ENCODE results near the gene B3GNT2.

Gene B3GNT2

GRCh38 chr2:62234755-62235655 lies 39.1 kb downstream of the B3GNT2 start:
- DNase-seq (ENCODE audit: low read depth): no peak
- no peak overlapping the region for H3K4me3 ChIP-seq (ENCODE audit: low read depth, low read length)
- TF ChIP-seq, protein P1, sequence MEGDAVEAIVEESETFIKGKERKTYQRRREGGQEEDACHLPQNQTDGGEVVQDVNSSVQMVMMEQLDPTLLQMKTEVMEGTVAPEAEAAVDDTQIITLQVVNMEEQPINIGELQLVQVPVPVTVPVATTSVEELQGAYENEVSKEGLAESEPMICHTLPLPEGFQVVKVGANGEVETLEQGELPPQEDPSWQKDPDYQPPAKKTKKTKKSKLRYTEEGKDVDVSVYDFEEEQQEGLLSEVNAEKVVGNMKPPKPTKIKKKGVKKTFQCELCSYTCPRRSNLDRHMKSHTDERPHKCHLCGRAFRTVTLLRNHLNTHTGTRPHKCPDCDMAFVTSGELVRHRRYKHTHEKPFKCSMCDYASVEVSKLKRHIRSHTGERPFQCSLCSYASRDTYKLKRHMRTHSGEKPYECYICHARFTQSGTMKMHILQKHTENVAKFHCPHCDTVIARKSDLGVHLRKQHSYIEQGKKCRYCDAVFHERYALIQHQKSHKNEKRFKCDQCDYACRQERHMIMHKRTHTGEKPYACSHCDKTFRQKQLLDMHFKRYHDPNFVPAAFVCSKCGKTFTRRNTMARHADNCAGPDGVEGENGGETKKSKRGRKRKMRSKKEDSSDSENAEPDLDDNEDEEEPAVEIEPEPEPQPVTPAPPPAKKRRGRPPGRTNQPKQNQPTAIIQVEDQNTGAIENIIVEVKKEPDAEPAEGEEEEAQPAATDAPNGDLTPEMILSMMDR (conservative IDR thresholded peaks at IDR 0.05; ENCODE audit: low read depth, low read length): no peak

DNA sequence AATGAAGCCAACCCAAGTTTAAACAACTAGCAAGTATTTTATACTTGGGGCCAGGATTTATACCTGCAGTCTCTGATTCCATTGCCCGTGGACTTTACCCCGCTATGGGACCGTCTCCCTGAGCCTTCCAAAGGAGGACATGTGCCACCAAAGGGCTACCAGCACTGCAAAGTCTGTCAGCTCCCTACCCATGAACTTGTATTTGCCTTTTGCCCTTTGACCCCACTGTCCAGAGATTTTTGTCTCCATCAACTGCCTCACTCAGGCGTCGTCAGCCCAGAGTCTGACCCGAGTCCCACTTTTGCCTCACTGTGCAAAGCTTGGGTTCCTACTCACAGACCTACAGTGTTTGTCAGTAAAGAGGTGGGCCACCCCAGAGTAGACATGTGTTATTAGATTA lies 40.6 kb downstream of the B3GNT2 start:
- DNase-seq (ENCODE audit: low read depth): no peak
- no peak overlapping the region for H3K4me3 ChIP-seq (ENCODE audit: low read depth, low read length)
- TF ChIP-seq, protein P1 (conservative IDR thresholded peaks at IDR 0.05; ENCODE audit: low read depth, low read length): no peak

DNA sequence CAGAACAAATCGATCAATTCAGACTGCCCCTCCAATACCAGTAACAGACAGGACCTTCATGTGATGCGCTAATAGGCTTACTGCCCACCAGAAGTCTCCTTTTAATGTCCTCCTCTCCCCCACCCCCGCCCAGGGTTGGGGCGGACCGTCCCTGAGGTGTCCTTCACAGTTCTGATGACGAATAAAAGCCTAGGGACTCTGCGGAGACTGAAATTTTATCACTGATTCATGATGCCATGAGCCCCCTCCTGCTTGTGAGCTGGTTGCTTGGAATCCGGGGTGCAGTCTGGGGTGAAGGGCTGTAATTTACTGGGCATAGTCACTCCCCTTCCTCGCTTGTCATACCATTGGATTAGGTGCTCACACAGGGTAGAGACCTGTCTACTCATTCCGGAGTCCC lies 42.3 kb downstream of the B3GNT2 start:
- no peak overlapping the region for H3K4me3 ChIP-seq (ENCODE audit: low read depth, low read length)
- DNase-seq (ENCODE audit: low read depth): no peak
- TF ChIP-seq, protein P1 (conservative IDR thresholded peaks at IDR 0.05; ENCODE audit: low read depth, low read length): no peak

DNA sequence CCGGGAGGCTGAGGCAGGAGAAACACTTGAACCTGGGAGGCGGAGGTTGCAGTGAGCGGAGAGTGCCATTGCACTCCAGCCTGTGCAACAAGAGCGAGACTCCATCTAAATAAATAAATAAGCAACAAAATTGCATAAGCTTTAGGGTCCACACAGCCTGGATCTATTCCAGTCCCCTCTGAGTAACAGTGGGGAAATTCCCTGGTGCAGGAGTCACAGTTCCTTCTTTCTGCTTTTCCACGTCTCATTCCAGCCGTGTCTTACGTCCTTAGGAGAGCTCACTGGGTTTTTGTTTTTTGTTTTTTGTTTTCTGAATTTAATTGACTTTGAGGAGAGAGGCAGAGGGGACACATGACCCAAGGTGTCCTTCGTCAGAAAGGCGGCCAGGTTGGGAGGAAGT lies 44.6 kb downstream of the B3GNT2 start:
- TF ChIP-seq, protein P1 (conservative IDR thresholded peaks at IDR 0.05; ENCODE audit: low read depth, low read length): no peak

DNA sequence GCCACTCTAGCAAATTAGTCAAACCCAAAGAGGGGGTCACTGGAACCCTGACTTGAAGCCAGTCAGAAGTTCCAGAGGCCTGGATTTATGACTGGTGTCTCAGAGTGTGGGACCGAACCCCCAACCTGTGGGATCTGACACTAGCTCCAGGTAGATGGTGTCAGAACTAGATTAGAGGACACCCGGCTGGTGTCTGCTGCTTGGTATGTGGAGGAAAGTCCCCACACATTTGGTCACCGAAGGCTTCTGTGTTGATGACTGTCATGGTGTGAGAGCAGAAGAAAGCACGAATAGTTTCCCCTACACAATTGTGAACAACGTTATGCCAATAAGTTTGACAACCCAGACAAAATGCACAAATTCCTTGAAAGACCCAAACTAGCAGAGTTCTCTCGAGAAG lies 48.1 kb downstream of the B3GNT2 start:
- H3K4me3 ChIP-seq (ENCODE audit: low read depth, low read length): no peak overlapping the region
- TF ChIP-seq, protein P1 (conservative IDR thresholded peaks at IDR 0.05; ENCODE audit: low read depth, low read length): no peak
- DNase-seq (ENCODE audit: low read depth): no peak

More for the DNA sequence above, 44.6 kb downstream of the B3GNT2 start:
- DNase-seq (ENCODE audit: low read depth): no peak
- H3K4me3 ChIP-seq (ENCODE audit: low read depth, low read length): no peak overlapping the region

GRCh38 chr2:62248226-62248625 lies 52.3 kb downstream of the B3GNT2 start:
- no peak for DNase-seq (ENCODE audit: low read depth)
- TF ChIP-seq, protein P1 (conservative IDR thresholded peaks at IDR 0.05; ENCODE audit: low read depth, low read length): no peak
- no peak overlapping the region for H3K4me3 ChIP-seq (ENCODE audit: low read depth, low read length)

DNA sequence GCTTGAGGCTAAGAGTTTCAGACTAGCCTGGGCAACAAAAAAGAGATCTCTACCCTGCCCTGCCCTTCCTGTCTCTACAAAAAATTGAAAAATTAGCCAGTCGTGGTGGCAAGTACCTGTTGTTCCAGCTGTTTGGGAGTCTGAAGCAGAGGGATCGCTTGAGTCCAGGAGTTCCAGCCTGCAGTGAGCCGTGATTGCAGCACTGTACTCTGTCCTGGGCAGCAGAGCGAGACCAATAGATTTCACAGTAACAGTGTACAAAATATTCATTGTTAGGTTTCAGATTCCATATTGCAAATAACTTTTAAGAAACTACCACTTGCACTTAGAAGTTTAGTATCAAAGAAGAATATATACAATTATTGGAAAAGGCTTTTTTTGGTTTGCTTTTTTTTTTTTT lies 54.3 kb downstream of the B3GNT2 start:
- TF ChIP-seq, protein P1 (conservative IDR thresholded peaks at IDR 0.05; ENCODE audit: low read depth, low read length): no peak

More for the DNA sequence above, 54.3 kb downstream of the B3GNT2 start:
- no peak overlapping the region for H3K4me3 ChIP-seq (ENCODE audit: low read depth, low read length)
- no peak for DNase-seq (ENCODE audit: low read depth)

Data from choroid plexus epithelial cell (primary cell).